ENCODE measurements around the gene CDKAL1.
"Not testable (repeated sequence)": the region's sequence is repeated elsewhere in the genome, so short reads cannot be mapped to it uniquely, and the experiment has no call there.

CDKAL1 gene

GRCh38 chr6:21024616-21025015 is 490.4 kb downstream of the CDKAL1 start:
- DNase-seq (ENCODE audit: low read depth in 2 of 2) = no peak

GRCh38 chr6:21026576-21027273 is 492.5 kb downstream of the CDKAL1 start:
- no peak for DNase-seq (ENCODE audit: low read depth in 2 of 2)

- DNase-seq (ENCODE audit: low read depth in 2 of 2) = no peak
These were observed 493.2 kb downstream of the CDKAL1 start for GRCh38 chr6:21027507-21027906.

GRCh38 chr6:21031182-21031581 is 496.9 kb downstream of the CDKAL1 start:
- no peak for DNase-seq (ENCODE audit: low read depth in 2 of 2)

GRCh38 chr6:21033084-21033483 is 498.8 kb downstream of the CDKAL1 start:
- DNase-seq (ENCODE audit: low read depth in 2 of 2) = no peak

GRCh38 chr6:21033575-21034026 is 499.3 kb downstream of the CDKAL1 start:
- DNase-seq (ENCODE audit: low read depth in 2 of 2) = no peak

- no peak for DNase-seq (ENCODE audit: low read depth in 2 of 2)
These were observed 500.1 kb downstream of the CDKAL1 start for GRCh38 chr6:21034345-21034744.

GRCh38 chr6:21037453-21037852 is 503.2 kb downstream of the CDKAL1 start:
- no peak for DNase-seq (ENCODE audit: low read depth in 2 of 2)

- no peak for DNase-seq (ENCODE audit: low read depth in 2 of 2)
These were observed 505.7 kb downstream of the CDKAL1 start for GRCh38 chr6:21039926-21040325.

- no peak for DNase-seq (ENCODE audit: low read depth in 2 of 2)
These were observed 511.0 kb downstream of the CDKAL1 start for GRCh38 chr6:21045135-21045700.

- DNase-seq (ENCODE audit: low read depth in 2 of 2) = no peak
These were observed 512.0 kb downstream of the CDKAL1 start for GRCh38 chr6:21046276-21046675.

GRCh38 chr6:21048047-21048446 is 513.8 kb downstream of the CDKAL1 start:
- DNase-seq (ENCODE audit: low read depth in 2 of 2) = no peak

- no peak for DNase-seq (ENCODE audit: low read depth in 2 of 2)
These were observed 514.9 kb downstream of the CDKAL1 start for GRCh38 chr6:21049148-21049547.

- DNase-seq (ENCODE audit: low read depth in 2 of 2) = no peak
These were observed 515.3 kb downstream of the CDKAL1 start for GRCh38 chr6:21049572-21049971.

- no peak for DNase-seq (ENCODE audit: low read depth in 2 of 2)
These were observed 516.7 kb downstream of the CDKAL1 start for GRCh38 chr6:21050935-21051334.

- DNase-seq (ENCODE audit: low read depth in 2 of 2) = no peak
These were observed 517.5 kb downstream of the CDKAL1 start for GRCh38 chr6:21051777-21052176.

GRCh38 chr6:21053612-21054011 is 519.4 kb downstream of the CDKAL1 start:
- DNase-seq (ENCODE audit: low read depth in 2 of 2) = no peak

- not testable (repeated sequence) for DNase-seq (ENCODE audit: low read depth in 2 of 2)
These were observed 521.2 kb downstream of the CDKAL1 start for GRCh38 chr6:21055480-21055879.

GRCh38 chr6:21061892-21062291 is 527.6 kb downstream of the CDKAL1 start:
- DNase-seq (ENCODE audit: low read depth in 2 of 2) = no peak

- no peak for DNase-seq (ENCODE audit: low read depth in 2 of 2)
These were observed 530.6 kb downstream of the CDKAL1 start for GRCh38 chr6:21064756-21065340.

- DNase-seq (ENCODE audit: low read depth in 2 of 2) = no peak
These were observed 533.3 kb downstream of the CDKAL1 start for GRCh38 chr6:21067521-21067920.

- DNase-seq (ENCODE audit: low read depth in 2 of 2) = no peak
These were observed 536.4 kb downstream of the CDKAL1 start for GRCh38 chr6:21070620-21071019.

- no peak for DNase-seq (ENCODE audit: low read depth in 2 of 2)
These were observed 537.7 kb downstream of the CDKAL1 start for GRCh38 chr6:21071780-21072468.
